NB4 (cell line): Measurements from ENCODE around the gene NHLRC4.
A peak's percentile ranks its signal among the peaks of the same experiment; 100 is the strongest.

ENCODE experiments used
- CTCF ChIP-seq: IDR thresholded peaks from one replicate; pipeline ENCODE4 v1.5.1; 2012; ENCODE audit warnings: low read depth, low read length
- MYC ChIP-seq: IDR thresholded peaks from 2 replicates; pipeline ENCODE4 v1.6.1; 2011; ENCODE audit warnings: low read depth, low read length
- POLR2A ChIP-seq: IDR thresholded peaks from 2 replicates; pipeline ENCODE4 v1.6.1; 2011; ENCODE audit warnings: mild to moderate bottlenecking; ENCODE audit not compliant: insufficient read length; ENCODE audit errors: extremely low read depth
- TF ChIP-seq, protein P1 (sequence below): IDR thresholded peaks from 2 replicates; pipeline ENCODE4 v1.6.1; 2011; ENCODE audit warnings: low read depth, low read length

DNA sequence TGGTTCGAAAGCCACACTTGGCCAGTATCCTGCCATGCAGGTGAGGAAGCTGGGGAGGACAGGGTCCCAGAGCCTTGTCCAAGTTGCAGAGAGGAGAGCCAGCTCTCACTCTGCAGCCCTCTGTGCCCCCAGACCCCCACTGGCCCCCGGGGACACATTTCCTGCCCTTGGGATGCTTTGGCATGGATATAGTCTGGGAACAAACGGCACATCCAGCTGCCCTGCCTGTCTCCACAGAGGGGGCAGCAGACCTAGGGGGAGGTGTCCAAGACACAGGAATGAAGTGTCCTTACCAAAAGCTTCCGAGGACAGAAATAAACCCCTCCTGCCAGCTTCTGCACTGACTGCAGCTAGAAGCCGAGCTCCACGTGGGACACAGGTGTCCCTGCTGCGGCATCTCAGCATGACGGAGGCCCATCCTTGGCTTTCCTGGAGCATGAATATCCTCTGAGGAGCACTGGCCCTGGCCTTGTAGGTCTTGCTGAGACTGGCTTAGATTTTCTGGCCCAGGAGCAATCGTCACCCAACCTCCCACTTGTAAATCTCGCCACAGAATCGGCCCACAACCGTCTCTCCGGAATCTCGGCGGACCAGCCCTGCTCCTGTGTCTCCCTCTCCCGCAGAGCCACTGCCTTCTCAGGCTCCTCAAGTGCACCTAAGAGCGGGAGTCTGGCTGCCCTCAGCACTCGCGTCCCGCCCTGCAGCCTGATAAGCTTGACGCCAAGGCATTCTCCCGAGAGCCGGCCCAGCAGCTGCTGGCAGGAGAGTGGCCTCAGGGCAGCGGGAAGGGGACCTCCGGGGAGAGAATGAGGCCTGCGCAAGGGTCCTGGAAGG, 40.4 kb upstream of the NHLRC4 start:
- no peak for TF ChIP-seq POLR2A
- TF ChIP-seq CTCF = no peak
- TF ChIP-seq MYC = no peak
- TF ChIP-seq, protein P1, sequence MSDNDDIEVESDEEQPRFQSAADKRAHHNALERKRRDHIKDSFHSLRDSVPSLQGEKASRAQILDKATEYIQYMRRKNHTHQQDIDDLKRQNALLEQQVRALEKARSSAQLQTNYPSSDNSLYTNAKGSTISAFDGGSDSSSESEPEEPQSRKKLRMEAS = peak; percentile 45
